ENCODE data around the gene SGK1. TPM values are rescaled to one million over a fixed set of nuclear protein-coding genes. Genes with fewer than 3 reads are reported as not detected.

SGK1 gene
- total RNA-seq, 1 donor from 2014 or later = 50.2 TPM

- H3K4me1 Mint-ChIP-seq (ENCODE audit: low read depth) = no peaks in the 10 kb centered on the region
- no peak overlapping the region for H3K4me3 Mint-ChIP-seq
- H3K27ac Mint-ChIP-seq = no peak overlapping the region
- no peak for DNase-seq (ENCODE audit: low spot score)
- H3K27me3 Mint-ChIP-seq (ENCODE audit: insufficient read depth) = peaks cover 9% of the 10 kb centered on the region
- no peaks in the 10 kb centered on the region for H3K9me3 Mint-ChIP-seq
- intact Hi-C loops (cut with micrococcal nuclease) = no loop called here
- H3K36me3 Mint-ChIP-seq (ENCODE audit: low read depth) = no peaks in the 10 kb centered on the region
These were observed 171.5 kb downstream of the SGK1 start for GRCh38 chr6:134146268-134147033.

GRCh38 chr6:134145786-134146185 is 172.1 kb downstream of the SGK1 start:
- H3K4me1 Mint-ChIP-seq (ENCODE audit: low read depth) = no peaks in the 10 kb centered on the region
- intact Hi-C loops (cut with micrococcal nuclease) = no loop called here
- no peaks in the 10 kb centered on the region for H3K9me3 Mint-ChIP-seq
- no peak overlapping the region for H3K4me3 Mint-ChIP-seq
- H3K27me3 Mint-ChIP-seq (ENCODE audit: insufficient read depth) = peaks cover 9% of the 10 kb centered on the region
- no peak overlapping the region for H3K27ac Mint-ChIP-seq
- no peaks in the 10 kb centered on the region for H3K36me3 Mint-ChIP-seq (ENCODE audit: low read depth)
- DNase-seq (ENCODE audit: low spot score) = no peak

GRCh38 chr6:134138226-134138975 is 179.5 kb downstream of the SGK1 start:
- no peaks in the 10 kb centered on the region for H3K4me1 Mint-ChIP-seq (ENCODE audit: low read depth)
- no peak for DNase-seq (ENCODE audit: low spot score)
- no peaks in the 10 kb centered on the region for H3K36me3 Mint-ChIP-seq (ENCODE audit: low read depth)
- no peaks in the 10 kb centered on the region for H3K27me3 Mint-ChIP-seq (ENCODE audit: insufficient read depth)
- no peaks in the 10 kb centered on the region for H3K9me3 Mint-ChIP-seq
- intact Hi-C loops (cut with micrococcal nuclease) = no loop called here
- no peak overlapping the region for H3K27ac Mint-ChIP-seq
- H3K4me3 Mint-ChIP-seq = no peak overlapping the region

GRCh38 chr6:134134654-134135053 is 183.3 kb downstream of the SGK1 start:
- Mint-ChIP-seq H3K27me3 (ENCODE audit: insufficient read depth) (peaks cover 7% of the 10 kb centered on the region), H3K4me1 (ENCODE audit: low read depth) (no peaks in the 10 kb centered on the region), H3K9me3 (peaks cover 16% of the 10 kb centered on the region), H3K36me3 (ENCODE audit: low read depth) (peaks cover 1% of the 10 kb centered on the region), H3K4me3 (no peak overlapping the region), H3K27ac (no peak overlapping the region)
- intact Hi-C loops (cut with micrococcal nuclease) = no loop called here
- no peak for DNase-seq (ENCODE audit: low spot score)

- no peak overlapping the region for H3K4me3 Mint-ChIP-seq
These were observed 185.3 kb downstream of the SGK1 start for GRCh38 chr6:134132494-134133141.

GRCh38 chr6:134131530-134132139 is 186.3 kb downstream of the SGK1 start:
- Mint-ChIP-seq H3K27ac (no peak overlapping the region), H3K4me1 (ENCODE audit: low read depth) (no peaks in the 10 kb centered on the region), H3K4me3 (no peak overlapping the region), H3K27me3 (ENCODE audit: insufficient read depth) (peaks cover 7% of the 10 kb centered on the region), H3K36me3 (ENCODE audit: low read depth) (peaks cover 1% of the 10 kb centered on the region), H3K9me3 (peaks cover 16% of the 10 kb centered on the region)
- DNase-seq (ENCODE audit: low spot score) = no peak
- intact Hi-C loops (cut with micrococcal nuclease) = no loop called here

More at GRCh38 chr6:134132494-134133141, 185.3 kb downstream of the SGK1 start:
- H3K36me3 Mint-ChIP-seq (ENCODE audit: low read depth) = peaks cover 1% of the 10 kb centered on the region
- peaks cover 7% of the 10 kb centered on the region for H3K27me3 Mint-ChIP-seq (ENCODE audit: insufficient read depth)
- DNase-seq (ENCODE audit: low spot score) = no peak
- H3K4me1 Mint-ChIP-seq (ENCODE audit: low read depth) = no peaks in the 10 kb centered on the region
- peaks cover 16% of the 10 kb centered on the region for H3K9me3 Mint-ChIP-seq
- intact Hi-C loops (cut with micrococcal nuclease) = no loop called here
- no peak overlapping the region for H3K27ac Mint-ChIP-seq

- H3K36me3 Mint-ChIP-seq (ENCODE audit: low read depth) = peaks cover 1% of the 10 kb centered on the region
- no peak overlapping the region for H3K27ac Mint-ChIP-seq
- DNase-seq (ENCODE audit: low spot score) = no peak
- peaks cover 16% of the 10 kb centered on the region for H3K9me3 Mint-ChIP-seq
- intact Hi-C loops (cut with micrococcal nuclease) = no loop called here
- no peak overlapping the region for H3K4me3 Mint-ChIP-seq
- H3K27me3 Mint-ChIP-seq (ENCODE audit: insufficient read depth) = peaks cover 10% of the 10 kb centered on the region
- H3K4me1 Mint-ChIP-seq (ENCODE audit: low read depth) = no peaks in the 10 kb centered on the region
These were observed 189.8 kb downstream of the SGK1 start for GRCh38 chr6:134128146-134128545.

- Mint-ChIP-seq H3K36me3 (ENCODE audit: low read depth) (no peaks in the 10 kb centered on the region), H3K4me1 (ENCODE audit: low read depth) (no peaks in the 10 kb centered on the region), H3K4me3 (no peak overlapping the region), H3K27me3 (ENCODE audit: insufficient read depth) (peaks cover 3% of the 10 kb centered on the region), H3K9me3 (no peaks in the 10 kb centered on the region), H3K27ac (no peak overlapping the region)
- DNase-seq (ENCODE audit: low spot score) = no peak
- intact Hi-C loops (cut with micrococcal nuclease) = loop anchor here (1.0 kb wide), 3 partner anchors 700 to 818 kb away; no protein-coding TSS in a partner anchor
These were observed 194.2 kb downstream of the SGK1 start for GRCh38 chr6:134123666-134124208.

- H3K9me3 Mint-ChIP-seq = no peaks in the 10 kb centered on the region
- intact Hi-C loops (cut with micrococcal nuclease) = loop anchor here (1.0 kb wide), 3 partner anchors 701 to 819 kb away; no protein-coding TSS in a partner anchor
- H3K27me3 Mint-ChIP-seq (ENCODE audit: insufficient read depth) = peaks cover 3% of the 10 kb centered on the region
- DNase-seq (ENCODE audit: low spot score) = no peak
- peaks cover 3% of the 10 kb centered on the region for H3K4me1 Mint-ChIP-seq (ENCODE audit: low read depth)
- no peak overlapping the region for H3K4me3 Mint-ChIP-seq
- H3K36me3 Mint-ChIP-seq (ENCODE audit: low read depth) = no peaks in the 10 kb centered on the region
- H3K27ac Mint-ChIP-seq = no peak overlapping the region
These were observed 195.1 kb downstream of the SGK1 start for GRCh38 chr6:134122775-134123174.

- H3K4me1 Mint-ChIP-seq (ENCODE audit: low read depth) = peaks cover 11% of the 10 kb centered on the region
- DNase-seq (ENCODE audit: low spot score) = no peak
- no peaks in the 10 kb centered on the region for H3K9me3 Mint-ChIP-seq
- H3K27ac Mint-ChIP-seq = no peak overlapping the region
- intact Hi-C loops (cut with micrococcal nuclease) = no loop called here
- H3K4me3 Mint-ChIP-seq = no peak overlapping the region
- H3K36me3 Mint-ChIP-seq (ENCODE audit: low read depth) = no peaks in the 10 kb centered on the region
- H3K27me3 Mint-ChIP-seq (ENCODE audit: insufficient read depth) = peaks cover 6% of the 10 kb centered on the region
These were observed 198.4 kb downstream of the SGK1 start for GRCh38 chr6:134119486-134119885.
